ENCODE measurements around the gene CLEC19A. TPM values are rescaled to one million over a fixed set of nuclear protein-coding genes. Genes with fewer than 3 reads are reported as not detected.

The CLEC19A gene
- total RNA-seq, 1 experiment from 2014 or later, result 0.09 TPM

DNA sequence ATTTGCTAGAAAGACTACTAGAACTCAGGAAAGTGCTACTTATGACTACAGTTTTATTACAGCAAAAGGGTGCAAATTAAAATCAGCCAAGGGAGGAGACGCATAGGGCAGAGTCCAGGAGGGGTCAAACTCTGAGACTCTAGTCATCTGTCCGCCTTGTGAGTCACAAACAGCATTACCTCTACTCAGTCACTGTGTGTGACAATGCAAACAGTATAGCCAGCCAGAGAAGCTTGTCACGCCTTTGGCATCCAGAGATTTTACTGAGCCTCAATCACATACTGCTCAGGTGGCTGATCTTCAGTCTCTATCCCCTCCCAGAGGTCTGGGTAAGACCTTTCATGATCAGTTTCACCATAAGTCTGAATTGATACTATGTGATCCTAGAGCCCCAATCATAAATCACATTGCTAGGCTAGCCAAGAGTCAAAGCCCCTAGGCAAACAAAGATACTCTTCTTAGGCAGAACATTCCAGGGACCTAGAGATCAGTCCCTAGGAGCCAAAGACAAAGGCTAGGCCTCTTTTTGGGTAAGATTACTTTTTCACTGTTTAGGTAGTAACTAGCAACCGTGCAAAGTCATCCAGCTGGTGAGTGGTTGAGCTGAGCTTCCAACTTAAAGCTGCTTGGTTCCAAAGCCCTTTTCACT is 48.8 kb upstream of the CLEC19A start (continued):
- TF ChIP-seq, protein P1, sequence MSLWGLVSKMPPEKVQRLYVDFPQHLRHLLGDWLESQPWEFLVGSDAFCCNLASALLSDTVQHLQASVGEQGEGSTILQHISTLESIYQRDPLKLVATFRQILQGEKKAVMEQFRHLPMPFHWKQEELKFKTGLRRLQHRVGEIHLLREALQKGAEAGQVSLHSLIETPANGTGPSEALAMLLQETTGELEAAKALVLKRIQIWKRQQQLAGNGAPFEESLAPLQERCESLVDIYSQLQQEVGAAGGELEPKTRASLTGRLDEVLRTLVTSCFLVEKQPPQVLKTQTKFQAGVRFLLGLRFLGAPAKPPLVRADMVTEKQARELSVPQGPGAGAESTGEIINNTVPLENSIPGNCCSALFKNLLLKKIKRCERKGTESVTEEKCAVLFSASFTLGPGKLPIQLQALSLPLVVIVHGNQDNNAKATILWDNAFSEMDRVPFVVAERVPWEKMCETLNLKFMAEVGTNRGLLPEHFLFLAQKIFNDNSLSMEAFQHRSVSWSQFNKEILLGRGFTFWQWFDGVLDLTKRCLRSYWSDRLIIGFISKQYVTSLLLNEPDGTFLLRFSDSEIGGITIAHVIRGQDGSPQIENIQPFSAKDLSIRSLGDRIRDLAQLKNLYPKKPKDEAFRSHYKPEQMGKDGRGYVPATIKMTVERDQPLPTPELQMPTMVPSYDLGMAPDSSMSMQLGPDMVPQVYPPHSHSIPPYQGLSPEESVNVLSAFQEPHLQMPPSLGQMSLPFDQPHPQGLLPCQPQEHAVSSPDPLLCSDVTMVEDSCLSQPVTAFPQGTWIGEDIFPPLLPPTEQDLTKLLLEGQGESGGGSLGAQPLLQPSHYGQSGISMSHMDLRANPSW (CRISPR knock-in tag; conservative IDR thresholded peaks at IDR 0.05; ENCODE audit: low read depth), result no peak
- TF ChIP-seq, protein P2, sequence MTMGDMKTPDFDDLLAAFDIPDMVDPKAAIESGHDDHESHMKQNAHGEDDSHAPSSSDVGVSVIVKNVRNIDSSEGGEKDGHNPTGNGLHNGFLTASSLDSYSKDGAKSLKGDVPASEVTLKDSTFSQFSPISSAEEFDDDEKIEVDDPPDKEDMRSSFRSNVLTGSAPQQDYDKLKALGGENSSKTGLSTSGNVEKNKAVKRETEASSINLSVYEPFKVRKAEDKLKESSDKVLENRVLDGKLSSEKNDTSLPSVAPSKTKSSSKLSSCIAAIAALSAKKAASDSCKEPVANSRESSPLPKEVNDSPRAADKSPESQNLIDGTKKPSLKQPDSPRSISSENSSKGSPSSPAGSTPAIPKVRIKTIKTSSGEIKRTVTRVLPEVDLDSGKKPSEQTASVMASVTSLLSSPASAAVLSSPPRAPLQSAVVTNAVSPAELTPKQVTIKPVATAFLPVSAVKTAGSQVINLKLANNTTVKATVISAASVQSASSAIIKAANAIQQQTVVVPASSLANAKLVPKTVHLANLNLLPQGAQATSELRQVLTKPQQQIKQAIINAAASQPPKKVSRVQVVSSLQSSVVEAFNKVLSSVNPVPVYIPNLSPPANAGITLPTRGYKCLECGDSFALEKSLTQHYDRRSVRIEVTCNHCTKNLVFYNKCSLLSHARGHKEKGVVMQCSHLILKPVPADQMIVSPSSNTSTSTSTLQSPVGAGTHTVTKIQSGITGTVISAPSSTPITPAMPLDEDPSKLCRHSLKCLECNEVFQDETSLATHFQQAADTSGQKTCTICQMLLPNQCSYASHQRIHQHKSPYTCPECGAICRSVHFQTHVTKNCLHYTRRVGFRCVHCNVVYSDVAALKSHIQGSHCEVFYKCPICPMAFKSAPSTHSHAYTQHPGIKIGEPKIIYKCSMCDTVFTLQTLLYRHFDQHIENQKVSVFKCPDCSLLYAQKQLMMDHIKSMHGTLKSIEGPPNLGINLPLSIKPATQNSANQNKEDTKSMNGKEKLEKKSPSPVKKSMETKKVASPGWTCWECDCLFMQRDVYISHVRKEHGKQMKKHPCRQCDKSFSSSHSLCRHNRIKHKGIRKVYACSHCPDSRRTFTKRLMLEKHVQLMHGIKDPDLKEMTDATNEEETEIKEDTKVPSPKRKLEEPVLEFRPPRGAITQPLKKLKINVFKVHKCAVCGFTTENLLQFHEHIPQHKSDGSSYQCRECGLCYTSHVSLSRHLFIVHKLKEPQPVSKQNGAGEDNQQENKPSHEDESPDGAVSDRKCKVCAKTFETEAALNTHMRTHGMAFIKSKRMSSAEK (CRISPR knock-in tag; IDR thresholded peaks at IDR 0.05; ENCODE audit: borderline replicate concordance), result no peak
- TF ChIP-seq FOXK1 (CRISPR knock-in tag; IDR thresholded peaks at IDR 0.05) (no peak), ZNF317 (CRISPR knock-in tag; IDR thresholded peaks at IDR 0.05; ENCODE audit: borderline replicate concordance, low read depth) (no peak), NFATC4 (CRISPR knock-in tag; IDR thresholded peaks at IDR 0.05) (no peak)
- TF ChIP-seq, protein P3, sequence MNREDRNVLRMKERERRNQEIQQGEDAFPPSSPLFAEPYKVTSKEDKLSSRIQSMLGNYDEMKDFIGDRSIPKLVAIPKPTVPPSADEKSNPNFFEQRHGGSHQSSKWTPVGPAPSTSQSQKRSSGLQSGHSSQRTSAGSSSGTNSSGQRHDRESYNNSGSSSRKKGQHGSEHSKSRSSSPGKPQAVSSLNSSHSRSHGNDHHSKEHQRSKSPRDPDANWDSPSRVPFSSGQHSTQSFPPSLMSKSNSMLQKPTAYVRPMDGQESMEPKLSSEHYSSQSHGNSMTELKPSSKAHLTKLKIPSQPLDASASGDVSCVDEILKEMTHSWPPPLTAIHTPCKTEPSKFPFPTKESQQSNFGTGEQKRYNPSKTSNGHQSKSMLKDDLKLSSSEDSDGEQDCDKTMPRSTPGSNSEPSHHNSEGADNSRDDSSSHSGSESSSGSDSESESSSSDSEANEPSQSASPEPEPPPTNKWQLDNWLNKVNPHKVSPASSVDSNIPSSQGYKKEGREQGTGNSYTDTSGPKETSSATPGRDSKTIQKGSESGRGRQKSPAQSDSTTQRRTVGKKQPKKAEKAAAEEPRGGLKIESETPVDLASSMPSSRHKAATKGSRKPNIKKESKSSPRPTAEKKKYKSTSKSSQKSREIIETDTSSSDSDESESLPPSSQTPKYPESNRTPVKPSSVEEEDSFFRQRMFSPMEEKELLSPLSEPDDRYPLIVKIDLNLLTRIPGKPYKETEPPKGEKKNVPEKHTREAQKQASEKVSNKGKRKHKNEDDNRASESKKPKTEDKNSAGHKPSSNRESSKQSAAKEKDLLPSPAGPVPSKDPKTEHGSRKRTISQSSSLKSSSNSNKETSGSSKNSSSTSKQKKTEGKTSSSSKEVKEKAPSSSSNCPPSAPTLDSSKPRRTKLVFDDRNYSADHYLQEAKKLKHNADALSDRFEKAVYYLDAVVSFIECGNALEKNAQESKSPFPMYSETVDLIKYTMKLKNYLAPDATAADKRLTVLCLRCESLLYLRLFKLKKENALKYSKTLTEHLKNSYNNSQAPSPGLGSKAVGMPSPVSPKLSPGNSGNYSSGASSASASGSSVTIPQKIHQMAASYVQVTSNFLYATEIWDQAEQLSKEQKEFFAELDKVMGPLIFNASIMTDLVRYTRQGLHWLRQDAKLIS (CRISPR knock-in tag; IDR thresholded peaks at IDR 0.05; ENCODE audit: borderline replicate concordance), result no peak
- TF ChIP-seq, protein P4, sequence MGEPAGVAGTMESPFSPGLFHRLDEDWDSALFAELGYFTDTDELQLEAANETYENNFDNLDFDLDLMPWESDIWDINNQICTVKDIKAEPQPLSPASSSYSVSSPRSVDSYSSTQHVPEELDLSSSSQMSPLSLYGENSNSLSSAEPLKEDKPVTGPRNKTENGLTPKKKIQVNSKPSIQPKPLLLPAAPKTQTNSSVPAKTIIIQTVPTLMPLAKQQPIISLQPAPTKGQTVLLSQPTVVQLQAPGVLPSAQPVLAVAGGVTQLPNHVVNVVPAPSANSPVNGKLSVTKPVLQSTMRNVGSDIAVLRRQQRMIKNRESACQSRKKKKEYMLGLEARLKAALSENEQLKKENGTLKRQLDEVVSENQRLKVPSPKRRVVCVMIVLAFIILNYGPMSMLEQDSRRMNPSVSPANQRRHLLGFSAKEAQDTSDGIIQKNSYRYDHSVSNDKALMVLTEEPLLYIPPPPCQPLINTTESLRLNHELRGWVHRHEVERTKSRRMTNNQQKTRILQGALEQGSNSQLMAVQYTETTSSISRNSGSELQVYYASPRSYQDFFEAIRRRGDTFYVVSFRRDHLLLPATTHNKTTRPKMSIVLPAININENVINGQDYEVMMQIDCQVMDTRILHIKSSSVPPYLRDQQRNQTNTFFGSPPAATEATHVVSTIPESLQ (CRISPR knock-in tag; IDR thresholded peaks at IDR 0.05), result no peak
- TF ChIP-seq, protein P5, sequence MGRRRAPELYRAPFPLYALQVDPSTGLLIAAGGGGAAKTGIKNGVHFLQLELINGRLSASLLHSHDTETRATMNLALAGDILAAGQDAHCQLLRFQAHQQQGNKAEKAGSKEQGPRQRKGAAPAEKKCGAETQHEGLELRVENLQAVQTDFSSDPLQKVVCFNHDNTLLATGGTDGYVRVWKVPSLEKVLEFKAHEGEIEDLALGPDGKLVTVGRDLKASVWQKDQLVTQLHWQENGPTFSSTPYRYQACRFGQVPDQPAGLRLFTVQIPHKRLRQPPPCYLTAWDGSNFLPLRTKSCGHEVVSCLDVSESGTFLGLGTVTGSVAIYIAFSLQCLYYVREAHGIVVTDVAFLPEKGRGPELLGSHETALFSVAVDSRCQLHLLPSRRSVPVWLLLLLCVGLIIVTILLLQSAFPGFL (CRISPR knock-in tag; IDR thresholded peaks at IDR 0.05; ENCODE audit: borderline replicate concordance), result no peak
- TF ChIP-seq, protein P6, sequence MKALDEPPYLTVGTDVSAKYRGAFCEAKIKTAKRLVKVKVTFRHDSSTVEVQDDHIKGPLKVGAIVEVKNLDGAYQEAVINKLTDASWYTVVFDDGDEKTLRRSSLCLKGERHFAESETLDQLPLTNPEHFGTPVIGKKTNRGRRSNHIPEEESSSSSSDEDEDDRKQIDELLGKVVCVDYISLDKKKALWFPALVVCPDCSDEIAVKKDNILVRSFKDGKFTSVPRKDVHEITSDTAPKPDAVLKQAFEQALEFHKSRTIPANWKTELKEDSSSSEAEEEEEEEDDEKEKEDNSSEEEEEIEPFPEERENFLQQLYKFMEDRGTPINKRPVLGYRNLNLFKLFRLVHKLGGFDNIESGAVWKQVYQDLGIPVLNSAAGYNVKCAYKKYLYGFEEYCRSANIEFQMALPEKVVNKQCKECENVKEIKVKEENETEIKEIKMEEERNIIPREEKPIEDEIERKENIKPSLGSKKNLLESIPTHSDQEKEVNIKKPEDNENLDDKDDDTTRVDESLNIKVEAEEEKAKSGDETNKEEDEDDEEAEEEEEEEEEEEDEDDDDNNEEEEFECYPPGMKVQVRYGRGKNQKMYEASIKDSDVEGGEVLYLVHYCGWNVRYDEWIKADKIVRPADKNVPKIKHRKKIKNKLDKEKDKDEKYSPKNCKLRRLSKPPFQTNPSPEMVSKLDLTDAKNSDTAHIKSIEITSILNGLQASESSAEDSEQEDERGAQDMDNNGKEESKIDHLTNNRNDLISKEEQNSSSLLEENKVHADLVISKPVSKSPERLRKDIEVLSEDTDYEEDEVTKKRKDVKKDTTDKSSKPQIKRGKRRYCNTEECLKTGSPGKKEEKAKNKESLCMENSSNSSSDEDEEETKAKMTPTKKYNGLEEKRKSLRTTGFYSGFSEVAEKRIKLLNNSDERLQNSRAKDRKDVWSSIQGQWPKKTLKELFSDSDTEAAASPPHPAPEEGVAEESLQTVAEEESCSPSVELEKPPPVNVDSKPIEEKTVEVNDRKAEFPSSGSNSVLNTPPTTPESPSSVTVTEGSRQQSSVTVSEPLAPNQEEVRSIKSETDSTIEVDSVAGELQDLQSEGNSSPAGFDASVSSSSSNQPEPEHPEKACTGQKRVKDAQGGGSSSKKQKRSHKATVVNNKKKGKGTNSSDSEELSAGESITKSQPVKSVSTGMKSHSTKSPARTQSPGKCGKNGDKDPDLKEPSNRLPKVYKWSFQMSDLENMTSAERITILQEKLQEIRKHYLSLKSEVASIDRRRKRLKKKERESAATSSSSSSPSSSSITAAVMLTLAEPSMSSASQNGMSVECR (CRISPR knock-in tag; IDR thresholded peaks at IDR 0.05; ENCODE audit: borderline replicate concordance), result no peak
